ENCODE measurements around the gene NAA16.
"Not testable (repeated sequence)": the region's sequence is repeated elsewhere in the genome, so short reads cannot be mapped to it uniquely, and the experiment has no call there.

The NAA16 gene

GRCh38 chr13:41403983-41404382 is 92.9 kb downstream of the NAA16 start:
- in situ Hi-C loops (cut with MboI; ENCODE audit: low sequenced_read_pairs) = no loop called here

- in situ Hi-C loops (cut with MboI; ENCODE audit: low sequenced_read_pairs) = no loop called here
These were observed 94.3 kb downstream of the NAA16 start for GRCh38 chr13:41405367-41405766.

GRCh38 chr13:41407380-41407779 is 96.3 kb downstream of the NAA16 start:
- in situ Hi-C loops (cut with MboI; ENCODE audit: low sequenced_read_pairs) = no loop called here

GRCh38 chr13:41408121-41408520 is 97.1 kb downstream of the NAA16 start:
- in situ Hi-C loops (cut with MboI; ENCODE audit: low sequenced_read_pairs) = no loop called here

- in situ Hi-C loops (cut with MboI; ENCODE audit: low sequenced_read_pairs) = no loop called here
These were observed 97.7 kb downstream of the NAA16 start for GRCh38 chr13:41408746-41409145.

- in situ Hi-C loops (cut with MboI; ENCODE audit: low sequenced_read_pairs) = loop anchor here (10.0 kb wide), 1 partner anchor 245 kb away; no protein-coding TSS in a partner anchor
These were observed 98.5 kb downstream of the NAA16 start for GRCh38 chr13:41409611-41410010.

- in situ Hi-C loops (cut with MboI; ENCODE audit: low sequenced_read_pairs) = loop anchor here (10.0 kb wide), 1 partner anchor 244 kb away; no protein-coding TSS in a partner anchor
These were observed 100.0 kb downstream of the NAA16 start for GRCh38 chr13:41411060-41411459.

- in situ Hi-C loops (cut with MboI; ENCODE audit: low sequenced_read_pairs) = loop anchor here (10.0 kb wide), 1 partner anchor 243 kb away; no protein-coding TSS in a partner anchor
These were observed 100.5 kb downstream of the NAA16 start for GRCh38 chr13:41411522-41411921.

- in situ Hi-C loops (cut with MboI; ENCODE audit: low sequenced_read_pairs) = loop anchor here (10.0 kb wide), 1 partner anchor 241 kb away; no protein-coding TSS in a partner anchor
These were observed 102.8 kb downstream of the NAA16 start for GRCh38 chr13:41413872-41414271.

GRCh38 chr13:41416276-41416675 is 105.2 kb downstream of the NAA16 start:
- in situ Hi-C loops (cut with MboI; ENCODE audit: low sequenced_read_pairs) = loop anchor here (10.0 kb wide), 1 partner anchor 239 kb away; no protein-coding TSS in a partner anchor

GRCh38 chr13:41418027-41418426 is 107.0 kb downstream of the NAA16 start:
- in situ Hi-C loops (cut with MboI; ENCODE audit: low sequenced_read_pairs) = loop anchor here (10.0 kb wide), 1 partner anchor 237 kb away; no protein-coding TSS in a partner anchor

GRCh38 chr13:41418731-41419130 is 107.7 kb downstream of the NAA16 start:
- in situ Hi-C loops (cut with MboI; ENCODE audit: low sequenced_read_pairs) = loop anchor here (10.0 kb wide), 1 partner anchor 236 kb away; no protein-coding TSS in a partner anchor

- in situ Hi-C loops (cut with MboI; ENCODE audit: low sequenced_read_pairs) = loop anchor here (10.0 kb wide), 1 partner anchor 236 kb away; no protein-coding TSS in a partner anchor
These were observed 108.1 kb downstream of the NAA16 start for GRCh38 chr13:41419206-41419605.

GRCh38 chr13:41420146-41420545 is 109.1 kb downstream of the NAA16 start:
- in situ Hi-C loops (cut with MboI; ENCODE audit: low sequenced_read_pairs) = no loop called here

GRCh38 chr13:41421330-41421729 is 110.3 kb downstream of the NAA16 start:
- in situ Hi-C loops (cut with MboI; ENCODE audit: low sequenced_read_pairs) = not testable (repeated sequence)

- in situ Hi-C loops (cut with MboI; ENCODE audit: low sequenced_read_pairs) = not testable (repeated sequence)
These were observed 110.9 kb downstream of the NAA16 start for GRCh38 chr13:41421983-41422382.

- in situ Hi-C loops (cut with MboI; ENCODE audit: low sequenced_read_pairs) = not testable (repeated sequence)
These were observed 112.2 kb downstream of the NAA16 start for GRCh38 chr13:41423259-41423658.

- in situ Hi-C loops (cut with MboI; ENCODE audit: low sequenced_read_pairs) = not testable (repeated sequence)
These were observed 113.6 kb downstream of the NAA16 start for GRCh38 chr13:41424675-41425074.

GRCh38 chr13:41426047-41426446 is 115.0 kb downstream of the NAA16 start:
- in situ Hi-C loops (cut with MboI; ENCODE audit: low sequenced_read_pairs) = no loop called here
